HG03045 (cell line): ENCODE data around the gene SBSN.

Experiments
- ATAC-seq: cut with Tn5 transposase; IDR thresholded peaks from one replicate; pipeline ENCODE4 v1.9.1; 2021; ENCODE audit warnings: mild to moderate bottlenecking, moderate library complexity; ENCODE audit not compliant: unreplicated experiment

SBSN gene

GRCh38 chr19:35534803-35535480 is 6.8 kb upstream of the SBSN start:
- ATAC-seq, result no peak

DNA sequence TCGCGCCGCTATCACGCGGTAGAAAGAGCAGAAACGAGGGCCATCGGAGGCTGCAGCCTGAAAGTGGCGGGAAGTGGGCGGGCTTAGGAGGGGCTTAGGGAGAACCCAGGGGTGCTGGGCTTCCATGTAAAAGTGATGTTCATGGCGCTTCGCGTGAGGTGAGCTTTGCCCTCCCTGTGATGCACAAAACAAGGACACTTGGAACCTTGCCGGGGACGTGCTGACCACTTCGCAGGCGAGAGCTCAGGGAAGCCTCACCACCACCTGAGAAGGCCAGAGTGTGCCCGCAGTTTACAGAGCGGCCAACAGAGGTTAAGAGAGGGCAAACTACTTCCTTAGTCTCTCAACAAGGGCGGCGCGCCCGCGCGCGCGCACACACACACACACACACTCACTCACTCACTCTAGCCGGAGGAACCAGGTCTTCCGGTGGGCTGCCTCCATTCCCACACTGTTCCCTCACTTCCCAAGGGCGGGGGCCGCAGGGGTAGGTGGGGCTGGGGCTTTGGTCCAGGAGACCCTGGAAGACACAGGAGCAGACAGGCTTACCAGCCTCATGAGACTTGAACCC is 5.8 kb upstream of the SBSN start:
- no peak for ATAC-seq

DNA sequence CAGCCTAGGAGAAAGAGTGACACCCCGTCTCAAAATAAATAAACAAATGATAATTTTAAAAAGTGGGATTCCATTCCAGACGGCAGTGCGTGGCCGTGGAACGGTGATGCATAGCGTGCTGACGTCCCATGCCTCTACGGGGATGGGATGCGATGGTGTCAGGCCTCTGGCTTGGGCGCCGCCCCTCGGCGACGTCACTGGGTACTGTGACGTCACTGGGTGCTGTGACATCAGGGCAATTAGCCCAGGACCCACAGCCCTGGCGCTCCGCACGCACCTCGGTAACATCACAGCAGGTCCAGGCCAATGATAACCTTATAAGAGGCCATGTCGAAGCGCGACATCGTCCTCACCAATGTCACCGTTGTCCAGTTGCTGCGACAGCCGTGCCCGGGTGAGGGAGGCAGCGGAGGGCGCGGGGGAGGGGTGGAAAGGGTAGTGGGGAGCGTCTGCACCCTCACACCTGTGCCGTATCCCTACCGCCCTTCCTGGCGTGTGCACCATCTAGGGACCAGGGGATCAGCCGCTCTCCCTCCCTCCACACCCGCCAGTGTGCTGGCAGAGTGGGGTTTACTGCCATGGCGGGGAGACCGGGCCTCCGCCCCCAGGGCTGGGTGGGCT is 5.2 kb upstream of the SBSN start, which contains the start of gene GAPDHS:
Gene GAPDHS (plus strand): TSS at position 256 of the 621 bp plus-strand sequence. CDS start 72 bp downstream, at position 328.
- no peak for ATAC-seq

GRCh38 chr19:35531291-35531690 is 3.2 kb upstream of the SBSN start:
- no peak for ATAC-seq

GRCh38 chr19:35529241-35530218 is 1.4 kb upstream of the SBSN start:
- ATAC-seq, result no peak

GRCh38 chr19:35525873-35526272 is 2.2 kb downstream of the SBSN start:
- ATAC-seq, result no peak

GRCh38 chr19:35524181-35524837 is 3.8 kb downstream of the SBSN start:
- ATAC-seq, result no peak

- no peak for ATAC-seq
These were observed 5.3 kb downstream of the SBSN start for GRCh38 chr19:35522745-35523327.

GRCh38 chr19:35521124-35521743 is 6.9 kb downstream of the SBSN start:
- no peak for ATAC-seq

DNA sequence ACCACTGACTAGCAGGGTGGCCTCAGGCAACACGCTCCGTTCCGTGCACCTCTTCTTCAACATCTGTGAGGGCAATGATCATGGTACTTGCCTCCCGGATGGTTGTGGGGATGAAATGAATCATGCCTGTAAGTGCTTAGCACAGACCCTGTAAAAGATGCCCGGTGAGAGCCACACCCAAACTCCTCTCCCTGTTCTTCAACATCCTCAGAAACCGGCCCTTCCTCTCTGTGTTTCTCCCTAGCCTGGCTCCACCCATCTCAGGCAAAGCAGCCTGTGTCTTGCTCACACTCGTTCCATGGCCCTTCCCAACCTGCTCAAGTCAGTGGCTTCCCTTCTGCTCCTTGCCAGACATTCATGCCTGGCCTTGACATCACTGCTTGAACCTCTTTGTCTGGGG is 8.8 kb downstream of the SBSN start:
- no peak for ATAC-seq

DNA sequence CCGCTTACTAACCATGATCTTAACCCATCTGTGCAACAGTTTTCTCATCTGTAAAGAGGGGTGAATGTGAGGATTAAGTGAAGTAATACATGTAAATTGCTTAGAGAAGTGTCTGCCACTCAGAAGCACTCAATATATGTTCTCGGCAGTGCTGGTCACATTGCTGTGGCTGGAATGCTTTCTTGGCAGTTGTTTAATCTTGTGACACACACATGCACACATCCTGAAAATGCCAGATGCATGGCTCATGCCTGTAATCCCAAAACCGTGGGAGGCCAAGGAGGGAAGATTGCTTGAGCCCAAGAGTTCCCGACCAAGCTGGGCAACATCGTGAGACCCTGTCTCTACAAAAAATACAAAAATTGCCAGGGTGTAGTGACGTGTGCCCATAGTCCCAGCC is 9.8 kb downstream of the SBSN start:
- ATAC-seq, result no peak

GRCh38 chr19:35517342-35517741 is 10.8 kb downstream of the SBSN start:
- no peak for ATAC-seq

GRCh38 chr19:35516310-35516709 is 11.8 kb downstream of the SBSN start:
- no peak for ATAC-seq

DNA sequence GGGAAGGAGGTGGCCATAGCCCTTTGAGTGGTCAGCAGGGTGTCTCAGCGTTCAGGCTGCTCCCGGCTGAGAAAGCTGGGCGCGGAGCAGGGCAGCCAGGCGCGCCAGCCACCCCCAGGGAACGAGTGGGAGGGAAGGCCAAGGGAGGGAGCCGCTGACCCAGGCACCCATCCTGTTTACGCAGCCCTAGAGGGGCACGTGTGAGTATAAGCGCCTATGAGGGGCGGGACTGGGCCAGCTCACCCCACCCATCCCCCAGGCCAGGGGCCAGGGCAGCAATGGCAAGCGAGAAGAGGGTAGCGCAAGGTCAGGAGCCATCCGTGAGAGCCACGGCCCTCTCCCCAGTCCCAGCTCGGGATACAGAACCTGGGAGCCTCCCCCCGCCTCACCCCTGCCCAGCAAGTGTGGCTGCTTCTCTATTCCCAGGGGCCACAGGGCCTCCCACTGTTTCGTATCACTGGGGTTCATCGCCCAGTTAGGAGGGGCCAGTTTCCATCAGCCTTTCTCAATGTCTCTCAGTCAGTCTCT is 13.8 kb downstream of the SBSN start:
- no peak for ATAC-seq

DNA sequence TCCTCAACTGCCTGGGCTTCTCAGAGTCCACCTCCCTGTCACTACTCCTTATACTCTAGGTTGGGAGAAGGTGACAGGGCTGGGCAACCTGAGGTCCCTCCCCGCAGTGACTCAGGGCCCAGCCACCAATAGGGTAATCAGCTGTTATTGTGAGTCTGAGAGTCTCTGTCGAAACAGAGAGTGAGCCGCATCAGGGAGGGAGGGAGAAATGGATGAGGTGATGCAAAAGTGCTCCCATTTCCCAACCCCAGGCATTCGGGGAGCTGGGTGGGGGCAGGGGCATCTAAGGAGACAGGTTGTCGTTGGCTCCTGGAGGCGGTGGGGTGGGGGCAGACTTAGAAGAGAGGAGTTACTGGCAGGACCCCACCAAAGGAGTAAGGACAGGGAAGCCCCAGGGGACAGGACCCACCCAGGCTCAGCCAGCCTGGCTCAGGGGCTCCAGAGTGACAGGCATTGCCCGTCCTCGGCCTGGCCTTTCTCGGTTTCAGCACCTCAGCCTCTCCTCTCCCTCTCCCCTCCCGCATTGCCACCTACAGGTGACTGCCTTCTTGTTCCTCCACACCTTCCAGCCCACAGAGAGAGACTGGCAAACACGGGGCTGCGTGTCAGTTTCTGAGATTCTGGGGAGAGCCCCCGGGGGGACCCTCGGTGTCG is 14.4 kb downstream of the SBSN start, which contains the start of gene DMKN:
Gene DMKN (minus strand): TSS at position 22 of the 654 bp plus-strand sequence. CDS start 174 bp downstream, outside the sequence.
- ATAC-seq, result no peak

GRCh38 chr19:35512831-35513627 is 15.1 kb downstream of the SBSN start:
- ATAC-seq, result no peak

GRCh38 chr19:35511337-35511736 is 16.8 kb downstream of the SBSN start:
- ATAC-seq, result no peak

- ATAC-seq, result no peak
These were observed 17.5 kb downstream of the SBSN start for GRCh38 chr19:35510626-35510964.
